Calu3 (cell line): ENCODE results near the gene SCN1B. TPM values are rescaled to one million over a fixed set of nuclear protein-coding genes. Genes with fewer than 3 reads are reported as not detected.

Source experiments
- BruUV-seq: library from RNA; stranded (reverse); fragments of 400-500 nt; replicated peaks from 2 replicates; lab custom pipeline; 2021; lab: Mats Ljungman, UMichigan
- CTCF ChIA-PET: fragments of 300-600 bp; sonication (Branson Sonifier 250); formaldehyde crosslinking; loops from one replicate; lab custom pipeline; 2022; ENCODE audit warnings: antibody characterized with exemption; lab: Charles Lee
- DNase-seq: peaks from one replicate; pipeline ENCODE4 v3.0.0; 2022
- H3K27ac Mint-ChIP-seq: one replicate; pipeline ENCODE4 v1.8.0; 2022; ENCODE audit warnings: mixed read lengths; ENCODE audit not compliant: unreplicated experiment
- H3K27me3 Mint-ChIP-seq: one replicate; pipeline ENCODE4 v1.8.0; 2022; ENCODE audit warnings: mixed read lengths; ENCODE audit not compliant: unreplicated experiment
- H3K36me3 Mint-ChIP-seq: one replicate; pipeline ENCODE4 v1.8.0; 2022; ENCODE audit warnings: mild to moderate bottlenecking, moderate library complexity, mixed read lengths; ENCODE audit not compliant: insufficient read depth, unreplicated experiment
- H3K4me1 Mint-ChIP-seq: one replicate; pipeline ENCODE4 v1.8.0; 2022; ENCODE audit warnings: mild to moderate bottlenecking, low read depth, mixed read lengths; ENCODE audit not compliant: unreplicated experiment
- H3K4me3 Mint-ChIP-seq: one replicate; pipeline ENCODE4 v1.8.0; 2022; ENCODE audit warnings: mild to moderate bottlenecking, low read depth, moderate library complexity, mixed read lengths; ENCODE audit not compliant: unreplicated experiment
- H3K9me3 Mint-ChIP-seq: one replicate; pipeline ENCODE4 v1.8.0; 2022; ENCODE audit warnings: low read depth, mixed read lengths; ENCODE audit not compliant: unreplicated experiment
- intact Hi-C: fragments of 100-400 bp; cut with micrococcal nuclease; formaldehyde crosslinking; loops from one replicate; pipeline ENCODE4 v1.10.0; 2022; ENCODE audit not compliant: unreplicated experiment
- total RNA-seq: library from RNA; stranded (reverse); gene quantifications from 2 replicates; pipeline ENCODE4 v1.2.3, GENCODE V29; 2022
- TF ChIP-seq, protein P1 (sequence below): fragments of 200-600 bp; IDR thresholded peaks from one replicate; pipeline ENCODE4 v1.8.0; 2022; ENCODE audit warnings: antibody characterized with exemption; ENCODE audit not compliant: unreplicated experiment

The SCN1B gene
- total RNA-seq, 1 experiment from 2014 or later, result 1.4 TPM

DNA sequence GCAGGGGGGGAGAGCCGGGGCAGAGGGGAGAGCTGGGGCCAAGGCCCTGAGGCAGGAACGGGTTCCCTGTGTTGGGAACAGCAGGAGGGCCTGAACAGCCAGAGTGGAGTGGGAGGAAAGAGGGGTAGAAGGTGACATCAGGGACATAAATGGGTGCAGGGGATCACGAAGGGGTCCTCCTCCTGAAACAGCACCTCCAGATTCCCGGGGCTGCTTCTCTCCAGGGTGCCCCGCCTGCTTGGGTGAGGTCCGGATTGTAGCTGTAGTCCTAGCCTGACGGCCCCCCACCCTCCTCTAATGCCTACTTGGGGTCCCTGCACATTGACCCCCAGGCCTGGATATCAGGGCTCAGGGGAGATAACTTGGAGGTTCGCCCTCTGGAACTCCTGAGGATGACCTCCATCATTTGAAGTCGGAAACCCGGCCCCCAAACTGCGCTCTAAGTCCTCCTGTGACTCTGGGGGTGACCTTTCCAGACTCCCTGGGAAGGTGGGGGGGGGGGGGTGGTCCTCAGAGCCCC is 473 bp upstream of the SCN1B start:
- DNase-seq, result no peak
- Mint-ChIP-seq H3K27me3 (peaks cover 42% of the 10 kb centered on the region), H3K27ac (no peak overlapping the region), H3K36me3 (peaks cover 38% of the 10 kb centered on the region), H3K9me3 (no peaks in the 10 kb centered on the region), H3K4me3 (peak overlapping the region; percentile 9), H3K4me1 (peaks cover 10% of the 10 kb centered on the region)
- TF ChIP-seq, protein P1, sequence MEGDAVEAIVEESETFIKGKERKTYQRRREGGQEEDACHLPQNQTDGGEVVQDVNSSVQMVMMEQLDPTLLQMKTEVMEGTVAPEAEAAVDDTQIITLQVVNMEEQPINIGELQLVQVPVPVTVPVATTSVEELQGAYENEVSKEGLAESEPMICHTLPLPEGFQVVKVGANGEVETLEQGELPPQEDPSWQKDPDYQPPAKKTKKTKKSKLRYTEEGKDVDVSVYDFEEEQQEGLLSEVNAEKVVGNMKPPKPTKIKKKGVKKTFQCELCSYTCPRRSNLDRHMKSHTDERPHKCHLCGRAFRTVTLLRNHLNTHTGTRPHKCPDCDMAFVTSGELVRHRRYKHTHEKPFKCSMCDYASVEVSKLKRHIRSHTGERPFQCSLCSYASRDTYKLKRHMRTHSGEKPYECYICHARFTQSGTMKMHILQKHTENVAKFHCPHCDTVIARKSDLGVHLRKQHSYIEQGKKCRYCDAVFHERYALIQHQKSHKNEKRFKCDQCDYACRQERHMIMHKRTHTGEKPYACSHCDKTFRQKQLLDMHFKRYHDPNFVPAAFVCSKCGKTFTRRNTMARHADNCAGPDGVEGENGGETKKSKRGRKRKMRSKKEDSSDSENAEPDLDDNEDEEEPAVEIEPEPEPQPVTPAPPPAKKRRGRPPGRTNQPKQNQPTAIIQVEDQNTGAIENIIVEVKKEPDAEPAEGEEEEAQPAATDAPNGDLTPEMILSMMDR, result no peak
- intact Hi-C loops, result no loop called here
- no TSS peak for BruUV-seq
- CTCF ChIA-PET, result no interaction called here

DNA sequence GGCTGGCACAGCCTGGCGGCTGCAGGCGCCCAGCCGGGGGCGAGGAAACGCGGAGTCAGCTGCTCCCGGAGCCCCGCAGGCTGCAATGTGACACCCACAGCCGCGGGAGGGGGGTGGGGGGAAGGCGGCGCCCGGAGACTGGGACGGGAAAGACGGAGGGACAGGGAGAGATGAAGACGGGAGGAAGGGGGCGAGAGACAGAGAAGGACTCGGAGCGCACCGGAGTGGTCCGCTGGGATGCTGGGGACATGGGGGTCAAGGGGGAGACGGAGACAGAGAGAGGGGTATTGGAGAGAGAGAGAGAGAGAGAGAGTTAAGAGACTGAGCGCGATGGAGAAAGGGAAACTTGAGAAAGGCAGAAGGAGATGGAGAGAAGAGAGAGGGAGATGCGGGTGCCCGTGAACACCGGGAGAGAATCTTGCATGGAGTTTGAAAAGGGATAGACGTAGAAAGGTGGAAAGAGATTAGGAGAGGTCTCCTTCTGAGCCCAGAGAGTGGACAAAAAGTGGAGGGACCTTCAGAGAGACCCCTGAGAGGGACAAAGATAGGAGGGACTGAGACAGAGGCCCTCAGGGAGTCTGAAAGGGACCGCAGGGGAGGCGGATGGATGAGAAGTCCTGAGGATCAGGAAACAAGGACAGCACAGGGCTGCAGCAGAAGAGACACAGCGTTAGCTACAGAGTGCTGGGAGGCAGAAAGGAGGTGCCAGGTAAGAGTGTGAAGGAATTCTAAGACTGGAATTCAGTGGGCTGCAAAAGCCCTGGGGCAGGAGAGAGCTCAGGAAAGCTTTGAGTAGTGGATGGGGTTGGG is 1.0 kb downstream of the SCN1B start:
- Mint-ChIP-seq H3K9me3 (no peaks in the 10 kb centered on the region), H3K4me3 (peak overlapping the region; percentile 9), H3K27ac (no peak overlapping the region), H3K36me3 (peaks cover 31% of the 10 kb centered on the region), H3K4me1 (peaks cover 10% of the 10 kb centered on the region), H3K27me3 (peaks cover 42% of the 10 kb centered on the region)
- intact Hi-C loops, result no loop called here
- no peak for DNase-seq
- CTCF ChIA-PET, result interaction anchor here (0.6 kb wide), 1 partner anchor 28 kb away, joined by 9 read pairs; no protein-coding TSS in a partner anchor
- no TSS peak for BruUV-seq
- TF ChIP-seq, protein P1, result no peak

DNA sequence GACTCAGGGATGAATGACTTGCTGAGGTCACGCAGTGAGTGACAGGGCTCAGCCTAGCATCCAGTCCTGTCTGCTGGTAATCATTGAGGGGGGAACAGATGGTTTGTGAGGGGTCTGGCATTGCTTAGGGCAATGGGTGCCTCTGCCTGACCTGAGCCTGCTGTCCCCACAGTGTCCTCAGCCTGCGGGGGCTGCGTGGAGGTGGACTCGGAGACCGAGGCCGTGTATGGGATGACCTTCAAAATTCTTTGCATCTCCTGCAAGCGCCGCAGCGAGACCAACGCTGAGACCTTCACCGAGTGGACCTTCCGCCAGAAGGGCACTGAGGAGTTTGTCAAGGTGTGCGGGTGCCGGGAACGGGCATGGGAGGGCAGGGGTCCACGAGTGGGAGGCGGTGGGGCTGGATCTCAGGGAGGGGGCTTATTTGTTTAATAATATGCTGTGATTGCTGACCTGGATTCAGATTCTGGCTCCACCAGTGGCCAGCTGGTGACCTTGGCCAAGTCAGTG is 2.1 kb downstream of the SCN1B start:
- Mint-ChIP-seq H3K4me3 (no peak overlapping the region), H3K4me1 (peaks cover 10% of the 10 kb centered on the region), H3K9me3 (no peaks in the 10 kb centered on the region), H3K27me3 (peaks cover 42% of the 10 kb centered on the region), H3K36me3 (peaks cover 24% of the 10 kb centered on the region), H3K27ac (no peak overlapping the region)
- intact Hi-C loops, result no loop called here
- CTCF ChIA-PET, result interaction anchor here (0.7 kb wide), 1 partner anchor 92 kb away, joined by 8 read pairs; no protein-coding TSS in a partner anchor
- TF ChIP-seq, protein P1, result no peak
- no TSS peak for BruUV-seq
- no peak for DNase-seq

DNA sequence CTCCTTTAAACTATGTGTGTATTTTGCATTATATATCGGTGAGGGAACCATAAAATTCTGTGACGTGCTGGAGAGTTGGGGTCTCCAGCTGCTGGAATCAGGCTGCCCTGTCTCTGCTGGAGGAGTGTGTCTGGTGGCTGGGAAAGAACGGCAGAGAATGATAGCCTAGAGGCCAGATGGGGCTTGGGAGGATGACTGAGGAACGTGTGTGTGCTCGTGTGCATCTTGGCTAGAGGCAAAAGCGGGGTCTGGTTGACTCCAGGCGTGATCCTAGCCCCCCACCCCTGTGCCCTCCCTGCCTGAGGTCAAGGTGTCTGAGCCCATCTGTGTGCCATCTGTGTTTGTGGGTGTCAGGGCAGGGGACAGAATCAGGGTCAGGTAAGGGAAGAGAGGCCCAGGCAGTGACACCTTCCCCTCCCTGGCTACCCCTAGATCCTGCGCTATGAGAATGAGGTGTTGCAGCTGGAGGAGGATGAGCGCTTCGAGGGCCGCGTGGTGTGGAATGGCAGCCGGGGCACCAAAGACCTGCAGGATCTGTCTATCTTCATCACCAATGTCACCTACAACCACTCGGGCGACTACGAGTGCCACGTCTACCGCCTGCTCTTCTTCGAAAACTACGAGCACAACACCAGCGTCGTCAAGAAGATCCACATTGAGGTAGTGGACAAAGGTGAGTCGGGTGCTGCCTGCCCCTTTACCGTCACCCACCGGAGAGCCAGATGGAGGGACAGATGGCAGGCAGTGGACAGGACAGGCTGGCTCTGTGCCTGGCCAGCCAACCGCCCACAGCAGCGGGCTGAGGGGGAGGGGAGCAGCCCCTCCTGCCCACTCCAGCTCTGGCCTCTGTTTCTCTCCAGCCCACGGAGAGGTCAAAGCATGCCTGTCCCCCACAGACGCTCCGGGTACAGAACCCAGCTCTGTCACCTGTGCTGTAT is 3.1 kb downstream of the SCN1B start:
- Mint-ChIP-seq H3K4me3 (no peak overlapping the region), H3K4me1 (peaks cover 10% of the 10 kb centered on the region), H3K27me3 (peaks cover 42% of the 10 kb centered on the region), H3K9me3 (no peaks in the 10 kb centered on the region), H3K27ac (no peak overlapping the region), H3K36me3 (peaks cover 16% of the 10 kb centered on the region)
- BruUV-seq, result no TSS peak
- TF ChIP-seq, protein P1, result no peak
- no peak for DNase-seq
- intact Hi-C loops, result no loop called here
- CTCF ChIA-PET, result no interaction called here
